ENCODE data around the gene RPL10. TPM values are rescaled to one million over a fixed set of nuclear protein-coding genes. Genes with fewer than 3 reads are reported as not detected.
A peak's percentile ranks its signal among the peaks of the same experiment; 100 is the strongest.

Gene RPL10
- polyA plus RNA-seq, 3 donors from 2014 or later = 2,085 to 3,021 (median 2,819) TPM

GRCh38 chrX:154355094-154355775, 42.9 kb upstream of the RPL10 start:
- peak; percentile 18 to 36 (median 36) for DNase-seq
- peak overlapping the region in 5 of 6 donors; percentile 53 to 79 (median 66) for H3K27ac Mint-ChIP-seq
- peaks cover 45 to 74% of the 10 kb centered on the region in 2 donors for H3K4me1 Mint-ChIP-seq
- no peak overlapping the region for H3K4me3 Mint-ChIP-seq
- peaks cover 0 to 19% (median 3%) of the 10 kb centered on the region in 3 donors for H3K36me3 Mint-ChIP-seq
- no peaks in the 10 kb centered on the region for H3K9me3 Mint-ChIP-seq
- H3K27me3 Mint-ChIP-seq (ENCODE audit: low read depth in 3 of 3) = peaks cover 38 to 66% (median 64%) of the 10 kb centered on the region in 3 donors

- Mint-ChIP-seq H3K27me3 (ENCODE audit: low read depth in 3 of 3) (peaks cover 42 to 66% (median 61%) of the 10 kb centered on the region in 3 donors), H3K27ac (peak overlapping the region; percentile 55 to 93 (median 76)), H3K36me3 (peaks cover under 1 to 19% (median 3%) of the 10 kb centered on the region in 3 donors), H3K9me3 (no peaks in the 10 kb centered on the region), H3K4me3 (no peak overlapping the region), H3K4me1 (peaks cover 41 to 72% of the 10 kb centered on the region in 2 donors)
- DNase-seq = peak in 1 of 3 donors; percentile 27
Measured at GRCh38 chrX:154355776-154356140, 42.4 kb upstream of the RPL10 start.

- peak overlapping the region in 2 of 5 donors; percentile 29 to 49 for H3K4me3 Mint-ChIP-seq
- H3K27me3 Mint-ChIP-seq (ENCODE audit: low read depth in 3 of 3) = peaks cover 44 to 68% (median 61%) of the 10 kb centered on the region in 3 donors
- peaks cover 41 to 71% of the 10 kb centered on the region in 2 donors for H3K4me1 Mint-ChIP-seq
- peak overlapping the region; percentile 14 to 93 (median 76) for H3K27ac Mint-ChIP-seq
- peaks cover 3 to 23% (median 4%) of the 10 kb centered on the region in 3 donors for H3K36me3 Mint-ChIP-seq
- DNase-seq = peak in 1 of 3 donors; percentile 1
- no peaks in the 10 kb centered on the region for H3K9me3 Mint-ChIP-seq
Measured at GRCh38 chrX:154356596-154356995, 41.6 kb upstream of the RPL10 start.

GRCh38 chrX:154357205-154357604, 41.0 kb upstream of the RPL10 start:
- peaks cover 3 to 20% (median 4%) of the 10 kb centered on the region in 3 donors for H3K36me3 Mint-ChIP-seq
- H3K27ac Mint-ChIP-seq = peak overlapping the region; percentile 44 to 76 (median 62)
- H3K27me3 Mint-ChIP-seq (ENCODE audit: low read depth in 3 of 3) = peaks cover 40 to 63% (median 56%) of the 10 kb centered on the region in 3 donors
- H3K4me3 Mint-ChIP-seq = peak overlapping the region in 1 of 5 donors; percentile 41
- H3K4me1 Mint-ChIP-seq = peaks cover 36 to 66% of the 10 kb centered on the region in 2 donors
- peak in 1 of 3 donors; percentile 7 for DNase-seq
- H3K9me3 Mint-ChIP-seq = no peaks in the 10 kb centered on the region

- Mint-ChIP-seq H3K27me3 (ENCODE audit: low read depth in 3 of 3) (peaks cover 41 to 60% (median 53%) of the 10 kb centered on the region in 3 donors), H3K4me3 (no peak overlapping the region), H3K27ac (peak overlapping the region in 5 of 6 donors; percentile 40 to 78 (median 77)), H3K9me3 (no peaks in the 10 kb centered on the region), H3K36me3 (peaks cover 3 to 24% (median 4%) of the 10 kb centered on the region in 3 donors), H3K4me1 (peaks cover 34 to 61% of the 10 kb centered on the region in 2 donors)
- DNase-seq = no peak
Measured at GRCh38 chrX:154358011-154358410, 40.2 kb upstream of the RPL10 start.

GRCh38 chrX:154358829-154359228, 39.3 kb upstream of the RPL10 start:
- peaks cover 3 to 25% (median 4%) of the 10 kb centered on the region in 3 donors for H3K36me3 Mint-ChIP-seq
- peaks cover 34 to 55% of the 10 kb centered on the region in 2 donors for H3K4me1 Mint-ChIP-seq
- H3K9me3 Mint-ChIP-seq = no peaks in the 10 kb centered on the region
- H3K4me3 Mint-ChIP-seq = peak overlapping the region in 2 of 5 donors; percentile 33 to 45
- peak overlapping the region; percentile 73 to 82 (median 77) for H3K27ac Mint-ChIP-seq
- peak in 1 of 3 donors; percentile 0 for DNase-seq
- H3K27me3 Mint-ChIP-seq (ENCODE audit: low read depth in 3 of 3) = peaks cover 43 to 55% (median 50%) of the 10 kb centered on the region in 3 donors

GRCh38 chrX:154359362-154360154, 38.6 kb upstream of the RPL10 start:
- H3K27me3 Mint-ChIP-seq (ENCODE audit: low read depth in 3 of 3) = peaks cover 47 to 63% (median 54%) of the 10 kb centered on the region in 3 donors
- H3K36me3 Mint-ChIP-seq = peaks cover 3 to 24% (median 4%) of the 10 kb centered on the region in 3 donors
- peak overlapping the region in 4 of 6 donors; percentile 4 to 62 (median 18) for H3K27ac Mint-ChIP-seq
- no peak overlapping the region for H3K4me3 Mint-ChIP-seq
- H3K9me3 Mint-ChIP-seq = no peaks in the 10 kb centered on the region
- H3K4me1 Mint-ChIP-seq = peaks cover 34 to 53% of the 10 kb centered on the region in 2 donors
- peak in 1 of 3 donors; percentile 2 for DNase-seq

GRCh38 chrX:154360155-154360713, 37.9 kb upstream of the RPL10 start:
- H3K4me1 Mint-ChIP-seq = peaks cover 34 to 55% of the 10 kb centered on the region in 2 donors
- peak overlapping the region in 1 of 5 donors; percentile 29 for H3K4me3 Mint-ChIP-seq

GRCh38 chrX:154362085-154362742, 36.0 kb upstream of the RPL10 start:
- H3K4me3 Mint-ChIP-seq = no peak overlapping the region

More at GRCh38 chrX:154360155-154360713, 37.9 kb upstream of the RPL10 start:
- no peak for DNase-seq
- peak overlapping the region; percentile 68 to 96 (median 84) for H3K27ac Mint-ChIP-seq
- peaks cover 52 to 66% (median 57%) of the 10 kb centered on the region in 3 donors for H3K27me3 Mint-ChIP-seq (ENCODE audit: low read depth in 3 of 3)
- H3K9me3 Mint-ChIP-seq = no peaks in the 10 kb centered on the region
- peaks cover 3 to 27% (median 4%) of the 10 kb centered on the region in 3 donors for H3K36me3 Mint-ChIP-seq

GRCh38 chrX:154363706-154364439, 34.3 kb upstream of the RPL10 start:
- H3K9me3 Mint-ChIP-seq = peaks cover 0 to 4% (median 0%) of the 10 kb centered on the region in 6 donors
- H3K36me3 Mint-ChIP-seq = peaks cover 0 to 24% (median 4%) of the 10 kb centered on the region in 3 donors
- DNase-seq = no peak
- H3K27me3 Mint-ChIP-seq (ENCODE audit: low read depth in 3 of 3) = peaks cover 58 to 64% (median 60%) of the 10 kb centered on the region in 3 donors
- peak overlapping the region in 2 of 5 donors; percentile 18 to 50 for H3K4me3 Mint-ChIP-seq
- H3K4me1 Mint-ChIP-seq = peaks cover 32 to 54% of the 10 kb centered on the region in 2 donors
- peak overlapping the region in 5 of 6 donors; percentile 59 to 91 (median 82) for H3K27ac Mint-ChIP-seq

More at GRCh38 chrX:154362085-154362742, 36.0 kb upstream of the RPL10 start:
- DNase-seq = no peak
- peaks cover 3 to 34% (median 4%) of the 10 kb centered on the region in 3 donors for H3K36me3 Mint-ChIP-seq
- H3K9me3 Mint-ChIP-seq = peaks cover 0 to 3% (median 0%) of the 10 kb centered on the region in 6 donors
- peaks cover 34 to 53% of the 10 kb centered on the region in 2 donors for H3K4me1 Mint-ChIP-seq
- H3K27ac Mint-ChIP-seq = peak overlapping the region; percentile 62 to 96 (median 86)
- H3K27me3 Mint-ChIP-seq (ENCODE audit: low read depth in 3 of 3) = peaks cover 56 to 66% (median 62%) of the 10 kb centered on the region in 3 donors

GRCh38 chrX:154365052-154365600, 33.1 kb upstream of the RPL10 start:
- Mint-ChIP-seq H3K4me1 (peaks cover 36 to 58% of the 10 kb centered on the region in 2 donors), H3K27me3 (ENCODE audit: low read depth in 3 of 3) (peaks cover 62 to 68% (median 67%) of the 10 kb centered on the region in 3 donors), H3K27ac (peak overlapping the region; percentile 70 to 91 (median 84)), H3K36me3 (peaks cover 0 to 29% (median 8%) of the 10 kb centered on the region in 3 donors), H3K4me3 (peak overlapping the region; percentile 15 to 56 (median 21)), H3K9me3 (peaks cover 0 to 4% (median 0%) of the 10 kb centered on the region in 6 donors)
- DNase-seq = no peak

Measured in immature natural killer cell (primary cell).